Fibroblast of the aortic adventitia (primary cell): ENCODE measurements around the gene PRICKLE2. TPM values are rescaled to one million over a fixed set of nuclear protein-coding genes. Genes with fewer than 3 reads are reported as not detected.

Experiments
- DNase-seq: peaks from one replicate; pipeline ENCODE4 v3.0.0-alpha.2; 2010; ENCODE audit warnings: low read depth
- H3K4me3 ChIP-seq: 2 replicates; pipeline ENCODE4 v1.5.1; 2011; ENCODE audit warnings: low read depth, mild to moderate bottlenecking, control low read depth, low read length, moderate library complexity
- total RNA-seq: library from RNA; depleted of rRNA; stranded (reverse); fragments of >200 nt; gene quantifications from 2 replicates; pipeline ENCODE4 v1.2.3, GENCODE V29; 2012; ENCODE audit warnings: low replicate concordance
- TF ChIP-seq, protein P1 (sequence below): IDR thresholded peaks from 2 replicates; pipeline ENCODE4 v1.5.1; 2011; ENCODE audit warnings: mild to moderate bottlenecking, low read length, control low read depth, inconsistent platforms; ENCODE audit not compliant: insufficient read depth

The PRICKLE2 gene
- total RNA-seq, 1 donor = 22.0 TPM

DNA sequence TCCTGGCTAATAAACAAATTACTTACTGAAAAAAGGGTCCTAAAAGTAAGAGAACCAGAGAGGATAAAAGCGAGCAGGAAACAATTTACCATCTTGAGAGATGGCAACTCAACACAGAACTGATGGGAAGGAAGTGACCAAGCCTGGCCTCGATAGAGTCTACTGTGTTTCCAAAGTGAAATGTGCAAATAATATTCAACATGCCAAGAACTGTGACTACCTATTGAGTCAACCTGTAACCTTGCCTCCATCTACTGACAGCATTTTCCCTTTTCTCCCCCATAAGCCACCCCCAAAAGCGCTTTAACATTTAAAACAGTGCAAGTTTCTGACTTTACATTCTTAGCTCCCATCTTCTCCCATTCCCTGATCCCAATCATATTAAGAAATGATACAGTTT lies 126.6 kb downstream of the PRICKLE2 start:
- no peak for DNase-seq
- TF ChIP-seq, protein P1, sequence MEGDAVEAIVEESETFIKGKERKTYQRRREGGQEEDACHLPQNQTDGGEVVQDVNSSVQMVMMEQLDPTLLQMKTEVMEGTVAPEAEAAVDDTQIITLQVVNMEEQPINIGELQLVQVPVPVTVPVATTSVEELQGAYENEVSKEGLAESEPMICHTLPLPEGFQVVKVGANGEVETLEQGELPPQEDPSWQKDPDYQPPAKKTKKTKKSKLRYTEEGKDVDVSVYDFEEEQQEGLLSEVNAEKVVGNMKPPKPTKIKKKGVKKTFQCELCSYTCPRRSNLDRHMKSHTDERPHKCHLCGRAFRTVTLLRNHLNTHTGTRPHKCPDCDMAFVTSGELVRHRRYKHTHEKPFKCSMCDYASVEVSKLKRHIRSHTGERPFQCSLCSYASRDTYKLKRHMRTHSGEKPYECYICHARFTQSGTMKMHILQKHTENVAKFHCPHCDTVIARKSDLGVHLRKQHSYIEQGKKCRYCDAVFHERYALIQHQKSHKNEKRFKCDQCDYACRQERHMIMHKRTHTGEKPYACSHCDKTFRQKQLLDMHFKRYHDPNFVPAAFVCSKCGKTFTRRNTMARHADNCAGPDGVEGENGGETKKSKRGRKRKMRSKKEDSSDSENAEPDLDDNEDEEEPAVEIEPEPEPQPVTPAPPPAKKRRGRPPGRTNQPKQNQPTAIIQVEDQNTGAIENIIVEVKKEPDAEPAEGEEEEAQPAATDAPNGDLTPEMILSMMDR = no peak
- no peak overlapping the region for H3K4me3 ChIP-seq

DNA sequence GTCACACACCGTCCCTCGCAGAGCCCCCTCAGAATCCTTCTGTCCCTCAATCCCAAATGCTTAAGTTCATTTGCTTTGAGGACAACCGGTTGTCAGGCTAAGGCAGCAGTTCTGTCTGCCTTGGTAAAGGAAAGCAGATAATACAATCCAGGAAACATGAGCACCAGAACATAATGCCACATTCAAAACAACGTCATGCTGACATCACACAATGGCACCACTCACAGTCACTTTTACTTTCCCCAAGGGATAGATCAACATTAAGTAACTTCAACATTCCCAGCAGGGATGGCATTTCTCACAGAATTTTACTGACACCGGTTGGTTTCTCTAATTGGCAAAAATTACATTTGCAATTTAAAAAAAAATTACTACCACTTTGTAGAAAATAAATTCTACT lies 127.3 kb downstream of the PRICKLE2 start:
- H3K4me3 ChIP-seq = no peak overlapping the region
- TF ChIP-seq, protein P1 = no peak
- no peak for DNase-seq

DNA sequence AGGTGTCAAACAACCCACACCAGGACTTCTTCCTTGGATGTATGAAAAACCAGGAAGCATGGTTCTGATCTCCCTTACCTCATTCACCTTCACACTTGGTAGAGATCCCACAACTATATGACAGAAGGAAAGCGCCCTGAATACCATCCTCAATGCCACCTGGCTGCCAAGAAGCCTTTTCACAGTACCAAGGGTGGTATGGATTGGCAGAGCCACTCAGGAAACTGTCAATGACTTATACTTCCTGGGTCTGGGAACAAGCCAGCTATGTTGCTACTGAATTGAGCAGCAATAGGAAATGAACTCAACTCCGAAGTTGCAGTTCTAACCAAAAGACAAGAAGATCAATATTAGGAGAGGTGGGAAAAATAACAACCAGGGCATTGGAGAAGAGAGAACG lies 129.5 kb downstream of the PRICKLE2 start:
- no peak for DNase-seq
- H3K4me3 ChIP-seq = no peak overlapping the region
- TF ChIP-seq, protein P1 = no peak

DNA sequence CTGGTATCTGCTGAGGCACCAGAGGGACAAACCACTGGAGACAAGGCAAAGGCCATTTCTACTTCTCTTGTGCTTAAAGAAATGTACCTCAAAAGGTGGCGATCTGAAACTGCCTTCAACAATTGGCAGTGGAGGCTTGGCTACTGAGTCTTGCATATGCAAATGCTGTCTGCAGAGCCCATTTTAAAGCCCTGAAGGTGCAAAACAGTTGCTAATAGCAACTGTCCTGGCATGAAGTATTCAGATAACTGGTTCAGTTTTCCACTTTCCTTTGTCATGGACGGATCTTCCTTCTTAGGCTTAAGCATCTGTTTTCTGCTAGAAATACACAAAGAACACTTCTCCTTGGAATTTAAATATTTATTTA lies 130.6 kb downstream of the PRICKLE2 start:
- TF ChIP-seq, protein P1 = no peak
- no peak for DNase-seq
- H3K4me3 ChIP-seq = no peak overlapping the region

DNA sequence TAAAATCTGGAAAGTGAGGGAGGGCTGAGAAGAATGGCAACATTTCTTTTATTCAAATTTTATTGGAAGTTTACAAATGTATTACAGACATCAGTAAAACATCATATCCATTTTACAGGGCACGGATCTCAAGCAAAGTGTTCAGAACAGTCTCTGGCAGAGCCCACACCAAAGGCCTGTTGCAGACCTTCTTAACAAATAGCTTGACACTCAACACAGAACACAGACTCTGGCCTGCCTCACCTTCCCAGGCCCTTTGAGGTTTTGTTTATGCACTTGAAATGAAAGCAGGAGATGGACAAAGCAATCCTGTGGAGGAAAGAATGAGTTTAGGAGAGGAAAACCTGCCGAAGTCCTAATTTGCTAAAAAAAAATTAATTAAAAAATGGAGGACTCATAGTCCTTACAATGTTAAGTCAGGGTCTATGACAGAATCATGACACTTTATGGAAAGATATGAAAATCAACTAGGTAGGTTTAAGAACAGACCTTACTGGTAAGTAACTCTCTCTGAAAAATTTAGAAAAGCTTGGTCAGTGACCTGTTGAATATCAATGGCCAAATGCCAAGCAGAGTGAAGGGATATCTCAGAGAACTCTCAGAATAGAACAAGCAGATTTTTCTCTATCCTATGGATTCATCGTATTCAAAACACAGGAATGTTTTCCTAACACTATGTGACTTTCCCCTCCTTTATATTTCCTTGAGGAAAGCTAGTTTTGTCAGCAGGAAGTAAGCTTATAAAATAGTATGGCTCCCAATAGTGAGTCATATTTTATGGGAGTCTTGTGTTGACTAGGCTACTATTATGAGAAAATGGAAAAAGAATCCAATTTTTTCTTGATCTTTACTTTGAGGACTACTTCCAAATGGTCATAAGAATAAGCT lies 131.2 kb downstream of the PRICKLE2 start:
- TF ChIP-seq, protein P1 = no peak
- H3K4me3 ChIP-seq = no peak overlapping the region
- DNase-seq = no peak

DNA sequence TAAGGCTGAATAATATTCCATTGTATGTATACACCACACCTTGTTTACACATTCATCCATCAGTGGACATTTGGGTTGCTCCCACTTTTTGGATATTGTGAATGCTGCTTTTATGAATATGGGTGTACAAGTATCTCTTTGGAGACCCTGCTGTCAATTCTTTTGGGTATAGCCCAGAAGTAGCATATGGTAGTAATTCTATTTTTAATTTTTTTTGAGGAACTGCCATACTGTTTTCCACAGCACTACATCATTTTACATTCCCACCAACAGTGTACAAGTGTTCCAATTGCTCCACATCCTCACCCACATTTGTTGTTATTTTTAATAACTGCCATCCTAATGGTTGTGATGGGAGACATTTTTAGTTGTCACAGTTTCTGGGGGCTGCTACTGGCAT lies 132.1 kb downstream of the PRICKLE2 start:
- DNase-seq = no peak
- TF ChIP-seq, protein P1 = no peak
- no peak overlapping the region for H3K4me3 ChIP-seq
